ENCODE data around the gene PPIF. TPM values are rescaled to one million over a fixed set of nuclear protein-coding genes. Genes with fewer than 3 reads are reported as not detected.

PPIF gene
- total and polyA plus RNA-seq, 2 of the 4 experiments (the other 2 are of a cell fraction), result 29.2 to 130 TPM

- Histone ChIP-seq H2BK120ac (ENCODE audit: low read depth, low read length) (no peak overlapping the region), H2AK9ac (replicated peaks; ENCODE audit: low read depth, low read length, poor library complexity) (no peak overlapping the region), H4K5ac (ENCODE audit: low read depth, low read length) (no peak overlapping the region), H3K9me1 (ENCODE audit: insufficient read depth, low read length) (peaks cover 24% of the 10 kb centered on the region), H4K20me1 (ENCODE audit: insufficient read depth, low read length) (peaks cover 61% of the 10 kb centered on the region), H3K4me1 (ENCODE audit: control insufficient read depth, insufficient read depth, low read length) (peaks cover 13% of the 10 kb centered on the region), H3K18ac (ENCODE audit: low read depth, low read length) (no peak overlapping the region), H2AK5ac (ENCODE audit: low read depth, low read length) (no peak overlapping the region), H3K36me3 (ENCODE audit: control insufficient read depth, insufficient read depth, low read length) (peaks cover 66% of the 10 kb centered on the region), H3K23ac (ENCODE audit: low read depth, low read length) (no peak overlapping the region), H3K79me1 (ENCODE audit: low read depth in 1 of 2, low read length in 2 of 2) (peaks cover 30 to 74% of the 10 kb centered on the region in 2 experiments), H2BK15ac (ENCODE audit: low read depth, low read length) (no peak overlapping the region), H4K91ac (ENCODE audit: insufficient read depth, low read depth, low read length) (no peak overlapping the region), H3K4me2 (ENCODE audit: low read depth, low read length) (no peak overlapping the region), H2BK5ac (ENCODE audit: low read depth, low read length, poor library complexity, severe bottlenecking) (no peak overlapping the region), H3K9ac (ENCODE audit: low read depth, low read length) (no peak overlapping the region), H3K4me3 (ENCODE audit: insufficient read depth, low read depth, low read length) (no peak overlapping the region), H3K27ac (ENCODE audit: insufficient read depth, low read length) (no peak overlapping the region), H3K56ac (ENCODE audit: extremely low read depth, insufficient read depth, low read length) (no peak overlapping the region), H2AFZ (replicated peaks; ENCODE audit: low read length, poor library complexity) (no peak overlapping the region), H3K14ac (replicated peaks; ENCODE audit: low read depth, low read length) (no peak overlapping the region), H2BK20ac (ENCODE audit: low read depth, low read length) (no peak overlapping the region), H3K4ac (ENCODE audit: low read depth, low read length) (no peak overlapping the region), H3K9me3 (ENCODE audit: control insufficient read depth, insufficient read depth, low read length) (no peaks in the 10 kb centered on the region), H3K27me3 (ENCODE audit: control insufficient read depth, insufficient read depth, low read length) (no peaks in the 10 kb centered on the region), H4K8ac (ENCODE audit: low read depth in 2 of 2, low read length in 2 of 2) (no peak overlapping the region)
- BruUV-seq (replicated peaks), result no TSS peak
- 81% methylated on average over 5 of the region's 11 CpGs; no CpG with 5 or more reads in 1 of the 2 experiments for WGBS, 2 experiments (ENCODE audit: extremely low coverage in 2 of 2, insufficient read length in 1 of 2)
- ChIA-PET CTCF (no interaction called here), POLR2A (ENCODE audit: unreplicated experiment) (no interaction called here)
- in situ Hi-C loops (cut with MboI; ENCODE audit: low sequenced_read_pairs), result no loop called here
- intact Hi-C loops (cut with micrococcal nuclease), result no loop called here
- dilution Hi-C loops (cut with HindIII; ENCODE audit: low sequenced_read_pairs, unreplicated experiment), result no loop called here
- DNase-seq, result no peak
- no peak for ATAC-seq (ENCODE audit: low read depth)
- no peak for TF ChIP-seq MXI1 (IDR thresholded peaks at IDR 0.05; ENCODE audit: borderline replicate concordance, low read depth, low read length)
- TF ChIP-seq USF2 (IDR thresholded peaks at IDR 0.05; ENCODE audit: low read depth, low read length), result no peak
- no peak for TF ChIP-seq CHD1 (IDR thresholded peaks at IDR 0.05; ENCODE audit: low read depth, low read length)
- TF ChIP-seq POLR2A (IDR thresholded peaks at IDR 0.05; ENCODE audit: low read depth, low read length), result no peak
- no peak for TF ChIP-seq RCOR1 (IDR thresholded peaks at IDR 0.05; ENCODE audit: insufficient replicate concordance, low read length)
- no peak for TF ChIP-seq MAZ (IDR thresholded peaks at IDR 0.05; ENCODE audit: borderline replicate concordance, low read depth, low read length)
- TF ChIP-seq RAD21 (IDR thresholded peaks at IDR 0.05; ENCODE audit: low read length), result no peak
- TF ChIP-seq RFX5 (IDR thresholded peaks at IDR 0.05; ENCODE audit: low read depth, low read length), result no peak
- no peak for TF ChIP-seq ELK1 (IDR thresholded peaks at IDR 0.05; ENCODE audit: borderline replicate concordance, low read depth, low read length)
- no peak for TF ChIP-seq FOS (IDR thresholded peaks at IDR 0.05; ENCODE audit: low read depth, low read length)
- no peak for TF ChIP-seq BHLHE40 (IDR thresholded peaks at IDR 0.05; ENCODE audit: low read depth, low read length)
- no peak for TF ChIP-seq CEBPB (IDR thresholded peaks at IDR 0.05; ENCODE audit: low read depth, low read length)
- no peak for TF ChIP-seq NFE2L2 (IDR thresholded peaks at IDR 0.05; ENCODE audit: low read depth, low read length)
- TF ChIP-seq SMC3 (IDR thresholded peaks at IDR 0.05; ENCODE audit: low read depth, low read length), result no peak
- no peak for TF ChIP-seq CTCF (conservative IDR thresholded peaks at IDR 0.05; ENCODE audit: low read depth, low read length)
These were observed 5.0 kb downstream of the PPIF start for GRCh38 chr10:79352035-79352877.
